A549 treated with Hydrocortisone at 1 μM for 4 hours (cell line): ENCODE measurements around the gene SETBP1. TPM values are rescaled to one million over a fixed set of nuclear protein-coding genes. Genes with fewer than 3 reads are reported as not detected.

Experiments used
- total RNA-seq: library from RNA; stranded (reverse); fragments of 200-300 nt; extraction: Qiagen RNA extraction; gene quantifications from 5 replicates; pipeline ENCODE4 v1.2.3, GENCODE V29; 2022

SETBP1 gene
- total RNA-seq: 0.37 to 0.59 TPM (median 0.57 TPM) in 5 replicates

DNA sequence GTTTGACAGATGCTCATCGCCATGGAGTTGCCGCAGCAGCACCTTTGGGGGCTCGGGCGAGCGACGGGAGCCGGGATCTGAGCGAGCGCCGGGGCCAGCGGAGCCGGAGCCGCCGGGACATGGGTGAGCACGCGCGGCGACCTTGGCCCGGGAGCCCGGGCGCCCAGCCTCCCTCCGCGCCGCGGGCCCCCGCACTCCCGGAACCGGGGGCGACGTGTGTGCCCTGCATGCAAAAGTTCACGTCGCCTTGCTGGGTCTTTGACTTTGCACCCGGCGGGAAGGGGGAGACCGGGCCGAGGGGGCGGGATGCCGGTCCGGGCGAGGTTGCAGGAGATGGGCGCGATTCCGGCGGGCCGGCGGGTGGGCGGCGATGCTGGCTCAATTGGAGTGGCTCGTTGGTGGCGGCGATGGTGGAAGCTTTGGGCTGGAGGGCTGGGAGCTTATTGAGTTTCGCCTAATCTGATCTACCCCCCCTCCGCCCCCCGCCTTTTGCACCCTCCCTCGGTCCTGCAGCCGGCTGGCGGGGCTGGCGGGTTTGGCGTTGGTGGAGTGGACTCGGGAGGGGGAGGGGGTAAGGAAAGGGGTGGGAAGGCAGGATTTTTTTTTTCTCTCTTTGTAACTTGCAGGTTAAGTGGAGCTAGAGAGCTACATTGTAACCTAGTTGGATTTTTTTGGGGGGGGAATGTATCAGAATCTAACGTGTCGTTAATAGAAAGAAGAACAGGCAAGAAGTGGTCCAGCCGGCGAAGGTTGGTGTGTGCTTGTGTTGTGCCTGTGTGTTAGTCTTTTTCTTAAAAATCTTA, at the start of gene SETBP1:
TSS of gene SETBP1 (plus strand) at position 616 of the 803 bp plus-strand sequence. CDS start 20,459 bp downstream, outside the sequence.

